H1 (cell line): ENCODE measurements around the gene ZBTB16. TPM values are rescaled to one million over a fixed set of nuclear protein-coding genes. Genes with fewer than 3 reads are reported as not detected.

Source experiments
- CTCF ChIA-PET: fragments of 300-600 bp; sonication (Branson Sonifier 250); formaldehyde crosslinking; loops from one replicate; lab custom pipeline; 2021; ENCODE audit not compliant: partially characterized antibody; lab: Charles Lee
- POLR2A ChIA-PET: fragments of 300-600 bp; sonication (Branson Sonifier 250); formaldehyde crosslinking; loops from one replicate; lab custom pipeline; 2021; ENCODE audit warnings: inconsistent platforms; ENCODE audit not compliant: partially characterized antibody; lab: Charles Lee
- DNase-seq, 2 experiments: peaks; one replicate each; pipeline versions ENCODE4 v3.0.0 to v3.0.0-alpha.2; 2010 to 2022; ENCODE audit warnings: low spot score in 2 of 2, low read depth in 1 of 2, mixed read lengths in 1 of 2
- FAIRE-seq: peaks from 2 replicates; lab custom pipeline; 2011; peaks lifted over from hg19 to GRCh38; lab: Jason Lieb, UNC
- H2AFZ ChIP-seq: 2 replicates; pipeline ENCODE4 v1.8.1; 2012; ENCODE audit warnings: low read length, inconsistent platforms
- H2AK5ac ChIP-seq: 2 replicates; pipeline ENCODE4 v1.6.1; 2013; ENCODE audit warnings: low read depth, low read length
- H2BK120ac ChIP-seq: replicated peaks from 2 replicates; pipeline ENCODE3; 2013; ENCODE audit warnings: low read depth, low read length, inconsistent platforms
- H2BK12ac ChIP-seq: 2 replicates; pipeline ENCODE4 v1.6.1; 2013; ENCODE audit warnings: low read depth, low read length
- H2BK15ac ChIP-seq: 2 replicates; pipeline ENCODE4 v1.6.1; 2013; ENCODE audit warnings: low read length
- H2BK20ac ChIP-seq: 2 replicates; pipeline ENCODE4 v1.6.1; 2013; ENCODE audit warnings: low read length
- H2BK5ac ChIP-seq: 2 replicates; pipeline ENCODE4 v1.6.1; 2013; ENCODE audit warnings: low read depth, low read length
- H3K14ac ChIP-seq: 2 replicates; pipeline ENCODE4 v1.6.1; 2013; ENCODE audit warnings: inconsistent platforms; ENCODE audit not compliant: insufficient read length
- H3K18ac ChIP-seq: 2 replicates; pipeline ENCODE4 v1.6.1; 2013; ENCODE audit warnings: low read length; ENCODE audit errors: extremely low read depth
- H3K23ac ChIP-seq: 2 replicates; pipeline ENCODE4 v1.6.1; 2013; ENCODE audit warnings: inconsistent platforms; ENCODE audit not compliant: insufficient read length
- H3K23me2 ChIP-seq: 2 replicates; pipeline ENCODE4 v1.6.1; 2013; ENCODE audit warnings: low read depth, low read length
- H3K27ac ChIP-seq: 2 replicates; pipeline ENCODE4 v1.6.1; 2011; ENCODE audit warnings: low read depth, low read length, inconsistent platforms
- H3K27me3 ChIP-seq, 4 experiments: replicated peaks in 1 of 4; 1 replicate in 1 of 4; 2 replicates in 3 of 4; pipeline versions ENCODE4 v1.6.1 to v1.8.1; 2011 to 2013; ENCODE audit warnings: low read length in 3 of 4, mild to moderate bottlenecking in 3 of 4, inconsistent platforms in 2 of 4, mixed read lengths in 2 of 4, moderate library complexity in 1 of 4; ENCODE audit not compliant: control insufficient read depth in 3 of 4, insufficient read depth in 3 of 4; ENCODE audit errors: extremely low read depth in 1 of 4
- H3K36me3 ChIP-seq, 4 experiments: 2 replicates each; pipeline versions ENCODE4 v1.6.1 to v1.8.1; 2011 to 2013; ENCODE audit warnings: mild to moderate bottlenecking in 4 of 4, low read length in 3 of 4, moderate library complexity in 2 of 4, control low read depth in 1 of 4, inconsistent platforms in 1 of 4; ENCODE audit not compliant: insufficient read depth in 4 of 4, control insufficient read depth in 2 of 4
- H3K4ac ChIP-seq: replicated peaks from 2 replicates; pipeline ENCODE3; 2013; ENCODE audit warnings: low read length, low read depth, mixed read lengths, inconsistent platforms; ENCODE audit not compliant: insufficient read length
- H3K4me1 ChIP-seq, 4 experiments: replicated peaks in 1 of 4; 1 replicate in 1 of 4; 2 replicates in 3 of 4; pipeline versions ENCODE4 v1.6.1 to v1.8.1; 2011 to 2013; ENCODE audit warnings: low read length in 3 of 4, inconsistent platforms in 2 of 4, mixed read lengths in 1 of 4; ENCODE audit not compliant: insufficient read depth in 4 of 4, control insufficient read depth in 3 of 4
- H3K4me2 ChIP-seq, 2 experiments: 2 replicates each; pipeline versions ENCODE4 v1.6.1 to v1.8.1; 2011 to 2013; ENCODE audit warnings: low read depth in 2 of 2, low read length in 2 of 2, control low read depth in 1 of 2, inconsistent platforms in 1 of 2, mild to moderate bottlenecking in 1 of 2; ENCODE audit not compliant: insufficient read depth in 1 of 2
- H3K4me3 ChIP-seq, 4 experiments: fragments of 200-600, 300-600 bp in 1 of 4; sonication (generic), shearing (Covaris generic), sonication (Bioruptor Twin) in 1 of 4; 2 replicates each; pipeline versions ENCODE4 v1.5.1 to v1.8.1; 2011 to 2016; ENCODE audit warnings: low read length in 4 of 4, low read depth in 3 of 4, control low read depth in 2 of 4, inconsistent platforms in 2 of 4, mild to moderate bottlenecking in 2 of 4, mixed read lengths in 1 of 4, moderate library complexity in 1 of 4; ENCODE audit not compliant: insufficient read depth in 2 of 4; ENCODE audit errors: extremely low read depth in 1 of 4
- H3K56ac ChIP-seq: replicated peaks from 2 replicates; pipeline ENCODE3; 2013; ENCODE audit warnings: low read depth, mild to moderate bottlenecking, mixed read lengths, low read length, inconsistent platforms; ENCODE audit not compliant: insufficient read length
- H3K79me1 ChIP-seq: 2 replicates; pipeline ENCODE4 v1.6.1; 2013; ENCODE audit warnings: low read depth, low read length, control low read depth
- H3K79me2 ChIP-seq, 2 experiments: 2 replicates each; pipeline versions ENCODE4 v1.6.1 to v1.8.1; 2012 to 2013; ENCODE audit warnings: low read length in 2 of 2, mild to moderate bottlenecking in 2 of 2, inconsistent platforms in 1 of 2; ENCODE audit not compliant: insufficient read depth in 2 of 2, control insufficient read depth in 1 of 2
- H3K9ac ChIP-seq, 4 experiments: replicated peaks in 1 of 4; 1 replicate in 1 of 4; 2 replicates in 3 of 4; pipeline versions ENCODE4 v1.6.1 to v1.8.1; 2011 to 2013; ENCODE audit warnings: low read depth in 3 of 4, low read length in 3 of 4, control low read depth in 2 of 4, mild to moderate bottlenecking in 2 of 4, moderate library complexity in 2 of 4, inconsistent platforms in 1 of 4; ENCODE audit errors: extremely low read depth in 1 of 4
- H3K9me3 ChIP-seq, 2 experiments: 2 replicates each; pipeline versions ENCODE4 v1.6.1 to v1.8.1; 2012 to 2013; ENCODE audit warnings: mild to moderate bottlenecking in 2 of 2, moderate library complexity in 2 of 2, control low read depth in 1 of 2, inconsistent platforms in 1 of 2, low read depth in 1 of 2, low read length in 1 of 2, mixed read lengths in 1 of 2; ENCODE audit not compliant: insufficient read depth in 2 of 2
- H4K20me1 ChIP-seq, 2 experiments: replicated peaks in 1 of 2; 2 replicates each; pipeline versions ENCODE3 to v1.8.1; 2011 to 2013; ENCODE audit warnings: inconsistent platforms in 2 of 2, low read length in 2 of 2, mild to moderate bottlenecking in 1 of 2; ENCODE audit not compliant: insufficient read depth in 2 of 2, control insufficient read depth in 1 of 2
- H4K5ac ChIP-seq: 2 replicates; pipeline ENCODE4 v1.6.1; 2013; ENCODE audit warnings: low read length, low read depth, mixed read lengths, inconsistent platforms; ENCODE audit not compliant: insufficient read length
- H4K8ac ChIP-seq: 2 replicates; pipeline ENCODE4 v1.8.0; 2013; ENCODE audit warnings: mild to moderate bottlenecking, moderate library complexity, low read length, inconsistent platforms; ENCODE audit not compliant: insufficient read depth; ENCODE audit errors: extremely low read depth
- H4K91ac ChIP-seq: replicated peaks from 2 replicates; pipeline ENCODE3; 2013; ENCODE audit warnings: low read length, mixed read lengths, inconsistent platforms; ENCODE audit not compliant: insufficient read length
- BCL11A ChIP-seq, 2 experiments: IDR thresholded peaks; one replicate each; pipeline ENCODE4 v1.6.1; 2011; ENCODE audit warnings: low read depth in 2 of 2, low read length in 2 of 2, mild to moderate bottlenecking in 2 of 2
- JUN ChIP-seq: IDR thresholded peaks from 2 replicates; pipeline ENCODE4 v1.6.1; 2011; ENCODE audit warnings: low read depth, mild to moderate bottlenecking, improper control_type of control experiment, low read length
- KDM1A ChIP-seq: fragments of 200-600, 300-600 bp; sonication (generic); IDR thresholded peaks from 2 replicates; pipeline ENCODE4 v1.7.1; 2016; ENCODE audit warnings: mild to moderate bottlenecking, low read length, borderline replicate concordance
- PHF8 ChIP-seq: fragments of 200-600 bp; sonication (generic); conservative IDR thresholded peaks from 2 replicates; pipeline ENCODE4 v1.7.1; 2012; ENCODE audit warnings: low read depth, mild to moderate bottlenecking, inconsistent platforms, low read length, moderate library complexity
- POLR2A ChIP-seq, 2 experiments: IDR thresholded peaks; 1 replicate in 1 of 2; 2 replicates in 1 of 2; pipeline ENCODE4 v1.6.1; 2011; ENCODE audit warnings: low read depth in 2 of 2, low read length in 2 of 2, mild to moderate bottlenecking in 2 of 2; ENCODE audit errors: control extremely low read depth in 1 of 2
- SIX5 ChIP-seq: IDR thresholded peaks from 2 replicates; pipeline ENCODE4 v1.6.1; 2011; ENCODE audit warnings: mild to moderate bottlenecking, low read depth, low read length
- SP4 ChIP-seq: IDR thresholded peaks from 2 replicates; pipeline ENCODE4 v1.6.1; 2012; ENCODE audit warnings: low read length, inconsistent platforms
- YY1 ChIP-seq: IDR thresholded peaks from 2 replicates; pipeline ENCODE4 v1.6.1; 2011; ENCODE audit warnings: low read depth, mild to moderate bottlenecking, low read length
- WGBS, 2 experiments: shearing (Covaris generic) in 1 of 2; methylation state at CpG; one replicate each; pipeline versions ENCODE4 v1.1.6 to v1.1.7; 2013 to 2015; ENCODE audit warnings: low lambda C conversion rate in 2 of 2, mixed read lengths in 2 of 2, inconsistent platforms in 1 of 2, low coverage in 1 of 2, missing lambda C conversion rate in 1 of 2; ENCODE audit not compliant: insufficient replicate concordance in 2 of 2, insufficient coverage in 1 of 2, insufficient read length in 1 of 2; ENCODE audit errors: extremely low coverage in 1 of 2, missing lambda C conversion rate in 1 of 2; 5-methylcytosine and 5-hydroxymethylcytosine counted together
- polyA plus RNA-seq, 7 experiments: library from polyadenylated mRNA; depleted of rRNA in 3 of 7; stranded (reverse) in 5 of 7; unstranded in 2 of 7; fragments of >200 nt in 5 of 7; fragments of 200-250 nt in 2 of 7; gene quantifications; 1 replicate in 5 of 7; 2 replicates in 1 of 7; 4 replicates in 1 of 7; pipeline versions ENCODE4 v1.2.1 to v1.2.3, GENCODE V29; 2011 to 2013; ENCODE audit warnings: missing spikeins in 2 of 7, mixed read lengths in 2 of 7
- total RNA-seq: library from RNA; stranded (reverse); fragmentation: NEBNext Ultra II Directional; extraction: Animal tissue kit (Norgen Biotek cat#: 25700); gene quantifications from 2 replicates; pipeline ENCODE4 v1.2.1, GENCODE V29; 2021
- TF ChIP-seq, protein P1 (sequence below): IDR thresholded peaks from 2 replicates; pipeline ENCODE4 v1.6.1; 2012; ENCODE audit warnings: inconsistent platforms

Gene ZBTB16
- total and polyA plus RNA-seq, 2 of the 8 experiments (the other 6 are each of a cell fraction or from before 2014, with no cell fraction given), result 0.12 to 0.61 TPM

DNA sequence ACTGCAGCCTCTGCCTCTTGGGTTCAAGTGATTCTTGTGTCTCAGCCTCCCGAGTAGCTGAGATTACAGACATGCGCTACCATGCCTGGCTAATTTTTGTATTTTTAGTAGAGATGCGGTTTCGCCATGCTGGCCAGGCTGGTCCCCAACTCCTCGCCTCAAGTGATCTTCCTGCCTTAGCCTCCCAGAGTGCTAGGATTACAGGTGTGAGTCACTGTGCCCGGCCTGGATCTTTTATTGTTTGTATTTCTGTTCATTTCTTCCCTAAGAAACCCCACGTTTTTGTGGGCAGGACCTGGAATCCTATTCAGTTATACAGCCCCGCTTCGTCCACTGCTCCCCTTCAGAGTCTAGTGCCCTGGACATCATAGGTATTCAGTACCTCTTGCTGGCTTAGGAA lies 28.7 kb downstream of the ZBTB16 start:
- no peak overlapping the region for H3K4ac ChIP-seq
- WGBS, 2 experiments, result 88% methylated on average over 9 of the region's 9 CpGs; no CpG with 5 or more reads in 1 of the 2 experiments
- no peak overlapping the region for H2AK5ac ChIP-seq
- no peak for DNase-seq
- no peak overlapping the region for H4K8ac ChIP-seq
- H3K36me3 ChIP-seq, result no peaks in the 10 kb centered on the region
- H3K18ac ChIP-seq, result no peak overlapping the region
- H3K23me2 ChIP-seq, result no peaks in the 10 kb centered on the region; the same call in 1 of the 2 replicates
- H3K27ac ChIP-seq, result no peak overlapping the region
- TF ChIP-seq, protein P1, sequence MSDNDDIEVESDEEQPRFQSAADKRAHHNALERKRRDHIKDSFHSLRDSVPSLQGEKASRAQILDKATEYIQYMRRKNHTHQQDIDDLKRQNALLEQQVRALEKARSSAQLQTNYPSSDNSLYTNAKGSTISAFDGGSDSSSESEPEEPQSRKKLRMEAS, result no peak
- no peak for TF ChIP-seq SP4
- no peak for TF ChIP-seq SIX5
- no peak for TF ChIP-seq KDM1A
- TF ChIP-seq PHF8, result no peak
- TF ChIP-seq BCL11A (IDR thresholded peaks at IDR 0.05; ENCODE audit: low read depth in 2 of 2, low read length in 2 of 2), result no peak
- no peak for TF ChIP-seq JUN
- TF ChIP-seq YY1, result no peak
- TF ChIP-seq POLR2A (IDR thresholded peaks at IDR 0.05; ENCODE audit: control extremely low read depth in 1 of 2, low read depth in 2 of 2, low read length in 2 of 2), result no peak
- TF ChIP-seq, all 59 proteins: peak for 0
- Histone ChIP-seq H2BK12ac (no peak overlapping the region), H2AFZ (no peak overlapping the region), H3K4me1 (peaks cover 0 to 7% (median 1%) of the 10 kb centered on the region in 4 experiments; a peak in 4 of 7 replicates), H3K14ac (no peak overlapping the region), H3K9me3 (no peaks in the 10 kb centered on the region), H4K5ac (no peak overlapping the region), H3K4me2 (no peak overlapping the region), H3K56ac (no peak overlapping the region), H2BK15ac (no peak overlapping the region), H2BK20ac (no peak overlapping the region), H4K20me1 (no peaks in the 10 kb centered on the region), H3K79me2 (no peaks in the 10 kb centered on the region), H2BK120ac (no peak overlapping the region), H4K91ac (no peak overlapping the region), H3K23ac (no peak overlapping the region), H3K79me1 (no peaks in the 10 kb centered on the region; the same call in 1 of the 2 replicates), H3K4me3 (no peak overlapping the region), H3K9ac (no peak overlapping the region), H2BK5ac (no peak overlapping the region), H3K27me3 (no peaks in the 10 kb centered on the region; a peak in 2 of 7 replicates)
- FAIRE-seq, result no peak
- CTCF ChIA-PET, result interaction anchor here (0.9 to 1.3 kb wide), 3 partner anchors 12 to 57 kb away, joined by 3 to 4 read pairs (median 3); no protein-coding TSS in a partner anchor
- POLR2A ChIA-PET, result no interaction called here
